Left hindlimb (tissue), 1 donor: ENCODE measurements around the gene PRCP.

ENCODE experiments used
- DNase-seq: peaks from one replicate; pipeline ENCODE4 v3.0.0-alpha.2; 2018

Gene PRCP

GRCh38 chr11:82823647-82824619 is 76.3 kb downstream of the PRCP start:
- no peak for DNase-seq

GRCh38 chr11:82818409-82819043 is 81.7 kb downstream of the PRCP start:
- DNase-seq, result no peak

- no peak for DNase-seq
Observed at GRCh38 chr11:82815406-82815805, 84.8 kb downstream of the PRCP start.

- no peak for DNase-seq
Observed at GRCh38 chr11:82814379-82814778, 85.9 kb downstream of the PRCP start.

- DNase-seq, result no peak
Observed at GRCh38 chr11:82811369-82811768, 88.9 kb downstream of the PRCP start.

- no peak for DNase-seq
Observed at GRCh38 chr11:82810738-82811137, 89.5 kb downstream of the PRCP start.

GRCh38 chr11:82810326-82810725 is 89.9 kb downstream of the PRCP start:
- DNase-seq, result no peak

GRCh38 chr11:82807646-82808045 is 92.6 kb downstream of the PRCP start:
- DNase-seq, result no peak

- DNase-seq, result no peak
Observed at GRCh38 chr11:82802710-82803109, 97.5 kb downstream of the PRCP start.

- DNase-seq, result no peak
Observed at GRCh38 chr11:82796998-82797961, 103.0 kb downstream of the PRCP start.

GRCh38 chr11:82794490-82794889 is 105.7 kb downstream of the PRCP start:
- DNase-seq, result no peak

GRCh38 chr11:82792822-82793569 is 107.2 kb downstream of the PRCP start:
- no peak for DNase-seq

GRCh38 chr11:82792319-82792718 is 107.9 kb downstream of the PRCP start:
- DNase-seq, result no peak

- DNase-seq, result no peak
Observed at GRCh38 chr11:82791779-82792178, 108.5 kb downstream of the PRCP start.

GRCh38 chr11:82790723-82791484 is 109.3 kb downstream of the PRCP start:
- no peak for DNase-seq

GRCh38 chr11:82787981-82788380 is 112.2 kb downstream of the PRCP start:
- no peak for DNase-seq

- DNase-seq, result no peak
Observed at GRCh38 chr11:82786836-82787235, 113.4 kb downstream of the PRCP start.

GRCh38 chr11:82786001-82786400 is 114.2 kb downstream of the PRCP start:
- DNase-seq, result no peak

GRCh38 chr11:82782825-82783374 is 117.3 kb downstream of the PRCP start:
- no peak for DNase-seq

- no peak for DNase-seq
Observed at GRCh38 chr11:82778776-82779175, 121.5 kb downstream of the PRCP start.

- no peak for DNase-seq
Observed at GRCh38 chr11:82776377-82776776, 123.9 kb downstream of the PRCP start.
